Upper lobe of left lung (tissue), 4 donors: ENCODE data around the gene GRIK2.

Source experiments
- EP300 ChIP-seq, 4 donors: sonication (generic); formaldehyde crosslinking; IDR thresholded peaks; one replicate each; pipeline ENCODE4 v1.5.1; 2017; ENCODE audit warnings: antibody characterized with exemption in 4 of 4, control low read depth in 2 of 4
- POLR2A ChIP-seq, 4 donors: fragments of 450-650 bp; IDR thresholded peaks; one replicate each; pipeline ENCODE4 v1.5.1; 2016 to 2017; ENCODE audit warnings: antibody characterized with exemption in 4 of 4, mild to moderate bottlenecking in 2 of 4
- POLR2AphosphoS5 ChIP-seq, 2 donors: sonication (generic); formaldehyde crosslinking; IDR thresholded peaks; one replicate each; pipeline ENCODE4 v1.5.1; 2017; ENCODE audit warnings: antibody characterized with exemption in 2 of 2
- TF ChIP-seq, protein P1 (sequence below), 6 experiments: fragments of 450-650 bp in 4 of 6; fragments of 200-600 bp in 2 of 6; sonication (generic) in 2 of 6; IDR thresholded peaks; one replicate each; pipeline ENCODE4 v1.5.1; 2016 to 2019; ENCODE audit warnings: antibody characterized with exemption in 6 of 6

DNA sequence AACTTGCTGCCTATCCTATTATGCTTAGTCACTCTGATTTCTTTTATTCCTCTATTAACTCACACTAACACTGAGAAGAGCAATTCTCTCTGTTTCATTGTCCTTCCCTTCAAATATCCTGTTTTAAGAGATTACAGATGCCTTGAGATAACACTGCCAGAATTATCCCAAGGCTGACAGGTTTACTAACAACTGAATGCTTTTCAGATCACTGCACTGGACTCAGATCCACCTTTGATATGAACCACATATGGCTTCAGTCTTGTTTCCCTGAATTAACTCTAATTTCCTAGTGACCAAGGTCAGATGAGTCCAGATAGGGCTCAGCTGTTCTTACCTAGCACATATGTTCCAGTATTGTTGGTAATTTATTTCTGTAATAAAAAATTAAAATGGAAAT, 633.1 kb downstream of the GRIK2 start:
- TF ChIP-seq, protein P1, sequence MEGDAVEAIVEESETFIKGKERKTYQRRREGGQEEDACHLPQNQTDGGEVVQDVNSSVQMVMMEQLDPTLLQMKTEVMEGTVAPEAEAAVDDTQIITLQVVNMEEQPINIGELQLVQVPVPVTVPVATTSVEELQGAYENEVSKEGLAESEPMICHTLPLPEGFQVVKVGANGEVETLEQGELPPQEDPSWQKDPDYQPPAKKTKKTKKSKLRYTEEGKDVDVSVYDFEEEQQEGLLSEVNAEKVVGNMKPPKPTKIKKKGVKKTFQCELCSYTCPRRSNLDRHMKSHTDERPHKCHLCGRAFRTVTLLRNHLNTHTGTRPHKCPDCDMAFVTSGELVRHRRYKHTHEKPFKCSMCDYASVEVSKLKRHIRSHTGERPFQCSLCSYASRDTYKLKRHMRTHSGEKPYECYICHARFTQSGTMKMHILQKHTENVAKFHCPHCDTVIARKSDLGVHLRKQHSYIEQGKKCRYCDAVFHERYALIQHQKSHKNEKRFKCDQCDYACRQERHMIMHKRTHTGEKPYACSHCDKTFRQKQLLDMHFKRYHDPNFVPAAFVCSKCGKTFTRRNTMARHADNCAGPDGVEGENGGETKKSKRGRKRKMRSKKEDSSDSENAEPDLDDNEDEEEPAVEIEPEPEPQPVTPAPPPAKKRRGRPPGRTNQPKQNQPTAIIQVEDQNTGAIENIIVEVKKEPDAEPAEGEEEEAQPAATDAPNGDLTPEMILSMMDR (IDR thresholded peaks at IDR 0.05) = no peak
- TF ChIP-seq EP300 (IDR thresholded peaks at IDR 0.05) (no peak), POLR2A (IDR thresholded peaks at IDR 0.05) (no peak), POLR2AphosphoS5 (IDR thresholded peaks at IDR 0.05) (no peak)
